Chondrocyte (in vitro differentiated cells): Measurements from ENCODE around the gene LHFPL3. TPM values are rescaled to one million over a fixed set of nuclear protein-coding genes. Genes with fewer than 3 reads are reported as not detected.

ENCODE experiments used
- DNase-seq: peaks from one replicate; pipeline ENCODE4 v3.0.0; 2021; ENCODE audit warnings: mixed read lengths, low spot score
- H3K27ac Mint-ChIP-seq: one replicate; pipeline ENCODE4 v1.8.0; 2021; ENCODE audit warnings: mild to moderate bottlenecking, moderate library complexity, mixed read lengths; ENCODE audit not compliant: unreplicated experiment
- H3K27me3 Mint-ChIP-seq: 2 replicates; pipeline ENCODE4 v1.8.0; 2021; ENCODE audit warnings: low read depth, mixed read lengths
- H3K36me3 Mint-ChIP-seq: 2 replicates; pipeline ENCODE4 v1.8.0; 2021; ENCODE audit warnings: low read depth, mixed read lengths
- H3K4me1 Mint-ChIP-seq: 2 replicates; pipeline ENCODE4 v1.8.0; 2021; ENCODE audit warnings: low read depth, mild to moderate bottlenecking, mixed read lengths
- H3K4me3 Mint-ChIP-seq: one replicate; pipeline ENCODE4 v1.8.0; 2021; ENCODE audit warnings: mild to moderate bottlenecking, moderate library complexity, mixed read lengths; ENCODE audit not compliant: unreplicated experiment
- H3K9me3 Mint-ChIP-seq: 2 replicates; pipeline ENCODE4 v1.8.0; 2021; ENCODE audit warnings: low read depth, mixed read lengths
- CTCF ChIP-seq: fragments of 200-600 bp; sonication (generic); IDR thresholded peaks from 2 replicates; pipeline ENCODE4 v1.5.0; 2021; ENCODE audit warnings: antibody characterized with exemption, mild to moderate bottlenecking, moderate library complexity
- total RNA-seq: library from RNA; stranded (reverse); gene quantifications from 3 replicates; pipeline ENCODE4 v1.2.1, GENCODE V29; 2021

Gene LHFPL3
- total RNA-seq, 1 donor from 2014 or later, result not detected

- Mint-ChIP-seq H3K4me3 (no peak overlapping the region), H3K27me3 (peaks cover 36% of the 10 kb centered on the region), H3K4me1 (no peaks in the 10 kb centered on the region), H3K27ac (no peak overlapping the region), H3K9me3 (no peaks in the 10 kb centered on the region), H3K36me3 (no peaks in the 10 kb centered on the region)
- DNase-seq, result no peak
- no peak for TF ChIP-seq CTCF
These were observed 488.1 kb downstream of the LHFPL3 start for GRCh38 chr7:104816537-104816936.

- H3K4me1 Mint-ChIP-seq, result no peaks in the 10 kb centered on the region
- H3K9me3 Mint-ChIP-seq, result no peaks in the 10 kb centered on the region
- H3K36me3 Mint-ChIP-seq, result no peaks in the 10 kb centered on the region
- no peak for TF ChIP-seq CTCF
- no peak for DNase-seq
- peaks cover 36% of the 10 kb centered on the region for H3K27me3 Mint-ChIP-seq
- no peak overlapping the region for H3K4me3 Mint-ChIP-seq
- no peak overlapping the region for H3K27ac Mint-ChIP-seq
These were observed 490.8 kb downstream of the LHFPL3 start for GRCh38 chr7:104818961-104819880.

GRCh38 chr7:104820836-104821535, 492.6 kb downstream of the LHFPL3 start:
- TF ChIP-seq CTCF, result no peak
- Mint-ChIP-seq H3K9me3 (no peaks in the 10 kb centered on the region), H3K27ac (no peak overlapping the region)

GRCh38 chr7:104823177-104823576, 494.8 kb downstream of the LHFPL3 start:
- no peak for TF ChIP-seq CTCF
- Mint-ChIP-seq H3K27ac (no peak overlapping the region), H3K4me3 (no peak overlapping the region), H3K9me3 (no peaks in the 10 kb centered on the region), H3K27me3 (peaks cover 18% of the 10 kb centered on the region), H3K4me1 (no peaks in the 10 kb centered on the region), H3K36me3 (no peaks in the 10 kb centered on the region)
- DNase-seq, result no peak

More at GRCh38 chr7:104820836-104821535, 492.6 kb downstream of the LHFPL3 start:
- no peaks in the 10 kb centered on the region for H3K4me1 Mint-ChIP-seq
- no peak overlapping the region for H3K4me3 Mint-ChIP-seq
- DNase-seq, result no peak
- H3K36me3 Mint-ChIP-seq, result no peaks in the 10 kb centered on the region
- H3K27me3 Mint-ChIP-seq, result peaks cover 31% of the 10 kb centered on the region

- Mint-ChIP-seq H3K36me3 (no peaks in the 10 kb centered on the region), H3K4me3 (no peak overlapping the region), H3K27me3 (peaks cover 3% of the 10 kb centered on the region), H3K27ac (no peak overlapping the region), H3K9me3 (no peaks in the 10 kb centered on the region), H3K4me1 (no peaks in the 10 kb centered on the region)
- TF ChIP-seq CTCF, result no peak
- no peak for DNase-seq
These were observed 496.7 kb downstream of the LHFPL3 start for GRCh38 chr7:104825099-104825498.
